ENCODE measurements around the gene CPSF3.
A peak's percentile ranks its signal among the peaks of the same experiment; 100 is the strongest.

DNA sequence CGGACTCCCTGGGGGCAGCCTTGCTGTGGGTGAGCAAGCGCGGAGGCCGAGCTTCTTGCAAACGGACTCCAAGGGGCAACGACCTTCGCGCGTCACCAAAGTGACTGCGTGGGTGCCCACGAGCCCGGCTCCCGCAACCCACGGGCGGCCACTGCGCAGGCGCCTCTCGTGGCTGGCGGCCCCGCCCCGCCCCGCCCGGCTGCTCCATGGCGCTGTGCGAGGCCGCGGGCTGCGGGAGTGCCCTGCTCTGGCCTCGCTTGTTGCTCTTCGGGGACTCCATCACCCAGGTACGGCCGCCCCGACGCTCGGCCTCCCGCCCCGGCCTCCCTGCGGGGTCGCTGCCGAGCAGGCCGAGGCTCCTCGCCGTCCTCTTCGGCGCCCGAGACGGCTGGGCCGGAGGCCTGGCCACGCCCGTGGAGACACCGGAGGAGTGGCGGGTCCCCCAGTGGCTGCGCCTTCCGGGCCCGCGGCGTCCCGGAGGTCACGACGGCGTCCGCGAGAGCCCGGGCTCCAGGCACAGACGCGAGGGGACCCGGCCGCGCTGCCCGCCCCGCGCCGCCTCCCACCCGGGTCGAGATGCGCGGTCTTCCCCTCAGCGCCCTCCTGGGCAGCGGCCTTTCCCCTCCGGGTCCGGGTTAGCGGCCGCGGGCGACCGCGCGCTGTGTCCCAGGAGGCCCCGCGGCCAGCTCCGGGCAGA, 51.1 kb downstream of the CPSF3 start, which contains the start of gene IAH1:
- peak; percentile 77 for TF ChIP-seq YY1 (IDR thresholded peaks at IDR 0.05; ENCODE audit: low read depth)
- TF ChIP-seq EGR1 (IDR thresholded peaks at IDR 0.05) = peak; percentile 34; the same call in 1 of the 2 replicates
- TF ChIP-seq CREB1 (IDR thresholded peaks at IDR 0.05; ENCODE audit: low read depth) = no peak
- TF ChIP-seq, protein P1, sequence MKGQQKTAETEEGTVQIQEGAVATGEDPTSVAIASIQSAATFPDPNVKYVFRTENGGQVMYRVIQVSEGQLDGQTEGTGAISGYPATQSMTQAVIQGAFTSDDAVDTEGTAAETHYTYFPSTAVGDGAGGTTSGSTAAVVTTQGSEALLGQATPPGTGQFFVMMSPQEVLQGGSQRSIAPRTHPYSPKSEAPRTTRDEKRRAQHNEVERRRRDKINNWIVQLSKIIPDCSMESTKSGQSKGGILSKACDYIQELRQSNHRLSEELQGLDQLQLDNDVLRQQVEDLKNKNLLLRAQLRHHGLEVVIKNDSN (IDR thresholded peaks at IDR 0.05) = no peak
- 0 out of 2 replicates have a peak, but pooled peaks have one; percentile 3 for TF ChIP-seq TCF12 (IDR thresholded peaks at IDR 0.05; ENCODE audit: low read depth)

Data from Ishikawa (cell line).